ENCODE data around the gene UNC13B.

DNA sequence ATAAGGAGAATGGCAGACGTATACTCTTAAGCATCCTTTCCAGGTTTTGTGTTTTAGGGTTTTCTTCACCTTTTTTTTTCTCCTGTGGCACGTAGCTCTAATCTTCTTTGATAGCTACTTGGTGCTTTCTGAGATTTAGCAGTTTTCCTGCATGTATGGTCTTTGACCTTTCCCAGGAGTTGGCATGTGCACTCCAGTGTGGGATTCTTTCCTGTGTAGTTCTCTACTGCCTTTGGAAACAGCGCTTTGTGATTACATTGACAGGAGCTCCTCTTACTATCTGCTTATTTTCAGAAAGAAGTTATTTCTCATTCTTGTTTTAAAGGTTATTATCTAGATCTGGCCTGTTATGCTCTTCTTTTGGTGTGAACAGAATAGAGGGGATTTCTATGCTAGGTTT is 65.5 kb downstream of the UNC13B start:
- no peak for TF ChIP-seq POLR2AphosphoS5 (IDR thresholded peaks at IDR 0.05)
- TF ChIP-seq, protein P1, sequence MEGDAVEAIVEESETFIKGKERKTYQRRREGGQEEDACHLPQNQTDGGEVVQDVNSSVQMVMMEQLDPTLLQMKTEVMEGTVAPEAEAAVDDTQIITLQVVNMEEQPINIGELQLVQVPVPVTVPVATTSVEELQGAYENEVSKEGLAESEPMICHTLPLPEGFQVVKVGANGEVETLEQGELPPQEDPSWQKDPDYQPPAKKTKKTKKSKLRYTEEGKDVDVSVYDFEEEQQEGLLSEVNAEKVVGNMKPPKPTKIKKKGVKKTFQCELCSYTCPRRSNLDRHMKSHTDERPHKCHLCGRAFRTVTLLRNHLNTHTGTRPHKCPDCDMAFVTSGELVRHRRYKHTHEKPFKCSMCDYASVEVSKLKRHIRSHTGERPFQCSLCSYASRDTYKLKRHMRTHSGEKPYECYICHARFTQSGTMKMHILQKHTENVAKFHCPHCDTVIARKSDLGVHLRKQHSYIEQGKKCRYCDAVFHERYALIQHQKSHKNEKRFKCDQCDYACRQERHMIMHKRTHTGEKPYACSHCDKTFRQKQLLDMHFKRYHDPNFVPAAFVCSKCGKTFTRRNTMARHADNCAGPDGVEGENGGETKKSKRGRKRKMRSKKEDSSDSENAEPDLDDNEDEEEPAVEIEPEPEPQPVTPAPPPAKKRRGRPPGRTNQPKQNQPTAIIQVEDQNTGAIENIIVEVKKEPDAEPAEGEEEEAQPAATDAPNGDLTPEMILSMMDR (IDR thresholded peaks at IDR 0.05), result no peak
- no peak for TF ChIP-seq POLR2A (IDR thresholded peaks at IDR 0.05)

Measured in sigmoid colon (tissue), 4 donors.